Measurements from ENCODE around the gene PRAME.

DNA sequence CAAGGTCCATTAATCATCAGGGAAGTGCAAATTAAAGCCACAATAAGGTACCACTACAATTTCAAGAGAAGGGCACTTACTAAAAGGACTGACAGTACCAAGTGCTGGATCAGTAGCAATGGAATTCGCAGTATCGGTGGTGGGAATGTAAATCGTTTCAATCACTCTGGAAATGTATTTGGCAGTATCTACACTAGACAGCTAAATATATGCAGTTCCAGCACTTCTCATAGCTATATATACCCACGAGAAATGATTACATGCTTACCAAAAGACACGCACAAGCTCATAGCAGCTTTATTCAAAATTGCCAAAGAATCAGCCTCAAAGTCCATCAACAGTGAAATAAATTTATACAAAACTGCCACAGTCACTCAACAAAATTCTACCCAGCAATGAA is 46.1 kb downstream of the PRAME start:
- TF ChIP-seq, protein P1, sequence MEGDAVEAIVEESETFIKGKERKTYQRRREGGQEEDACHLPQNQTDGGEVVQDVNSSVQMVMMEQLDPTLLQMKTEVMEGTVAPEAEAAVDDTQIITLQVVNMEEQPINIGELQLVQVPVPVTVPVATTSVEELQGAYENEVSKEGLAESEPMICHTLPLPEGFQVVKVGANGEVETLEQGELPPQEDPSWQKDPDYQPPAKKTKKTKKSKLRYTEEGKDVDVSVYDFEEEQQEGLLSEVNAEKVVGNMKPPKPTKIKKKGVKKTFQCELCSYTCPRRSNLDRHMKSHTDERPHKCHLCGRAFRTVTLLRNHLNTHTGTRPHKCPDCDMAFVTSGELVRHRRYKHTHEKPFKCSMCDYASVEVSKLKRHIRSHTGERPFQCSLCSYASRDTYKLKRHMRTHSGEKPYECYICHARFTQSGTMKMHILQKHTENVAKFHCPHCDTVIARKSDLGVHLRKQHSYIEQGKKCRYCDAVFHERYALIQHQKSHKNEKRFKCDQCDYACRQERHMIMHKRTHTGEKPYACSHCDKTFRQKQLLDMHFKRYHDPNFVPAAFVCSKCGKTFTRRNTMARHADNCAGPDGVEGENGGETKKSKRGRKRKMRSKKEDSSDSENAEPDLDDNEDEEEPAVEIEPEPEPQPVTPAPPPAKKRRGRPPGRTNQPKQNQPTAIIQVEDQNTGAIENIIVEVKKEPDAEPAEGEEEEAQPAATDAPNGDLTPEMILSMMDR (IDR thresholded peaks at IDR 0.05): no peak
- no peak for TF ChIP-seq POLR2A (IDR thresholded peaks at IDR 0.05)

Data from Peyer's patch (tissue), 4 donors.